ENCODE data around the gene DOCK2. TPM values are rescaled to one million over a fixed set of nuclear protein-coding genes. Genes with fewer than 3 reads are reported as not detected.

DOCK2 gene
- polyA plus RNA-seq, 1 of the 3 experiments (the other 2 are of a cell fraction) = 3.8 TPM

- TF ChIP-seq, protein P1, sequence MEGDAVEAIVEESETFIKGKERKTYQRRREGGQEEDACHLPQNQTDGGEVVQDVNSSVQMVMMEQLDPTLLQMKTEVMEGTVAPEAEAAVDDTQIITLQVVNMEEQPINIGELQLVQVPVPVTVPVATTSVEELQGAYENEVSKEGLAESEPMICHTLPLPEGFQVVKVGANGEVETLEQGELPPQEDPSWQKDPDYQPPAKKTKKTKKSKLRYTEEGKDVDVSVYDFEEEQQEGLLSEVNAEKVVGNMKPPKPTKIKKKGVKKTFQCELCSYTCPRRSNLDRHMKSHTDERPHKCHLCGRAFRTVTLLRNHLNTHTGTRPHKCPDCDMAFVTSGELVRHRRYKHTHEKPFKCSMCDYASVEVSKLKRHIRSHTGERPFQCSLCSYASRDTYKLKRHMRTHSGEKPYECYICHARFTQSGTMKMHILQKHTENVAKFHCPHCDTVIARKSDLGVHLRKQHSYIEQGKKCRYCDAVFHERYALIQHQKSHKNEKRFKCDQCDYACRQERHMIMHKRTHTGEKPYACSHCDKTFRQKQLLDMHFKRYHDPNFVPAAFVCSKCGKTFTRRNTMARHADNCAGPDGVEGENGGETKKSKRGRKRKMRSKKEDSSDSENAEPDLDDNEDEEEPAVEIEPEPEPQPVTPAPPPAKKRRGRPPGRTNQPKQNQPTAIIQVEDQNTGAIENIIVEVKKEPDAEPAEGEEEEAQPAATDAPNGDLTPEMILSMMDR (IDR thresholded peaks at IDR 0.05) = no peak
Measured at GRCh38 chr5:169992789-169993484, 355.9 kb downstream of the DOCK2 start (continued).

- no peak overlapping the region for H3K4me2 ChIP-seq
- H3F3A ChIP-seq (replicated peaks; ENCODE audit: insufficient read depth) = peaks cover 9% of the 10 kb centered on the region
- CTCF ChIA-PET = interaction anchor here (1.0 to 1.7 kb wide), 2 partner anchors 13 kb away, joined by 5 to 8 read pairs; partner anchors contain the start of gene INSYN2B
- no peaks in the 10 kb centered on the region for H3K9me2 ChIP-seq
- H3K27me3 ChIP-seq (ENCODE audit: insufficient read depth) = no peaks in the 10 kb centered on the region
- no peak for TF ChIP-seq YY1 (IDR thresholded peaks at IDR 0.05; ENCODE audit: low read depth)
- TF ChIP-seq USF2 (IDR thresholded peaks at IDR 0.05; ENCODE audit: borderline replicate concordance, low read depth, low read length) = no peak
- TF ChIP-seq PBX3 (IDR thresholded peaks at IDR 0.05) = no peak
- TF ChIP-seq RFX5 (IDR thresholded peaks at IDR 0.05; ENCODE audit: low read length) = no peak
- TF ChIP-seq, protein P1 (IDR thresholded peaks at IDR 0.05) = no peak
- TF ChIP-seq TAF1 (IDR thresholded peaks at IDR 0.05; ENCODE audit: borderline replicate concordance, low read depth, low read length) = no peak
- TF ChIP-seq RCOR1 (IDR thresholded peaks at IDR 0.05; ENCODE audit: low read length) = no peak
- no peak for TF ChIP-seq NFIC (IDR thresholded peaks at IDR 0.05; ENCODE audit: borderline replicate concordance)
- no peak for TF ChIP-seq GATA2 (CRISPR knock-in tag; IDR thresholded peaks at IDR 0.05)
- no peak for TF ChIP-seq SMC3 (IDR thresholded peaks at IDR 0.05; ENCODE audit: low read depth, low read length)
- TF ChIP-seq SIN3A (IDR thresholded peaks at IDR 0.05; ENCODE audit: borderline replicate concordance, low read depth, low read length) = no peak
- TF ChIP-seq POLR2AphosphoS5 (IDR thresholded peaks at IDR 0.05; ENCODE audit: low read depth, low read length) = no peak
- no peak for TF ChIP-seq EP300 (IDR thresholded peaks at IDR 0.05; ENCODE audit: borderline replicate concordance in 1 of 2, low read depth in 1 of 2, low read length in 1 of 2)
- TF ChIP-seq RAD21 (IDR thresholded peaks at IDR 0.05; ENCODE audit: low read length) = no peak
- TF ChIP-seq, protein P2, sequence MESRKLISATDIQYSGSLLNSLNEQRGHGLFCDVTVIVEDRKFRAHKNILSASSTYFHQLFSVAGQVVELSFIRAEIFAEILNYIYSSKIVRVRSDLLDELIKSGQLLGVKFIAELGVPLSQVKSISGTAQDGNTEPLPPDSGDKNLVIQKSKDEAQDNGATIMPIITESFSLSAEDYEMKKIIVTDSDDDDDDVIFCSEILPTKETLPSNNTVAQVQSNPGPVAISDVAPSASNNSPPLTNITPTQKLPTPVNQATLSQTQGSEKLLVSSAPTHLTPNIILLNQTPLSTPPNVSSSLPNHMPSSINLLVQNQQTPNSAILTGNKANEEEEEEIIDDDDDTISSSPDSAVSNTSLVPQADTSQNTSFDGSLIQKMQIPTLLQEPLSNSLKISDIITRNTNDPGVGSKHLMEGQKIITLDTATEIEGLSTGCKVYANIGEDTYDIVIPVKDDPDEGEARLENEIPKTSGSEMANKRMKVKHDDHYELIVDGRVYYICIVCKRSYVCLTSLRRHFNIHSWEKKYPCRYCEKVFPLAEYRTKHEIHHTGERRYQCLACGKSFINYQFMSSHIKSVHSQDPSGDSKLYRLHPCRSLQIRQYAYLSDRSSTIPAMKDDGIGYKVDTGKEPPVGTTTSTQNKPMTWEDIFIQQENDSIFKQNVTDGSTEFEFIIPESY (IDR thresholded peaks at IDR 0.05; ENCODE audit: borderline replicate concordance, low read depth) = no peak
- TF ChIP-seq, protein P3, sequence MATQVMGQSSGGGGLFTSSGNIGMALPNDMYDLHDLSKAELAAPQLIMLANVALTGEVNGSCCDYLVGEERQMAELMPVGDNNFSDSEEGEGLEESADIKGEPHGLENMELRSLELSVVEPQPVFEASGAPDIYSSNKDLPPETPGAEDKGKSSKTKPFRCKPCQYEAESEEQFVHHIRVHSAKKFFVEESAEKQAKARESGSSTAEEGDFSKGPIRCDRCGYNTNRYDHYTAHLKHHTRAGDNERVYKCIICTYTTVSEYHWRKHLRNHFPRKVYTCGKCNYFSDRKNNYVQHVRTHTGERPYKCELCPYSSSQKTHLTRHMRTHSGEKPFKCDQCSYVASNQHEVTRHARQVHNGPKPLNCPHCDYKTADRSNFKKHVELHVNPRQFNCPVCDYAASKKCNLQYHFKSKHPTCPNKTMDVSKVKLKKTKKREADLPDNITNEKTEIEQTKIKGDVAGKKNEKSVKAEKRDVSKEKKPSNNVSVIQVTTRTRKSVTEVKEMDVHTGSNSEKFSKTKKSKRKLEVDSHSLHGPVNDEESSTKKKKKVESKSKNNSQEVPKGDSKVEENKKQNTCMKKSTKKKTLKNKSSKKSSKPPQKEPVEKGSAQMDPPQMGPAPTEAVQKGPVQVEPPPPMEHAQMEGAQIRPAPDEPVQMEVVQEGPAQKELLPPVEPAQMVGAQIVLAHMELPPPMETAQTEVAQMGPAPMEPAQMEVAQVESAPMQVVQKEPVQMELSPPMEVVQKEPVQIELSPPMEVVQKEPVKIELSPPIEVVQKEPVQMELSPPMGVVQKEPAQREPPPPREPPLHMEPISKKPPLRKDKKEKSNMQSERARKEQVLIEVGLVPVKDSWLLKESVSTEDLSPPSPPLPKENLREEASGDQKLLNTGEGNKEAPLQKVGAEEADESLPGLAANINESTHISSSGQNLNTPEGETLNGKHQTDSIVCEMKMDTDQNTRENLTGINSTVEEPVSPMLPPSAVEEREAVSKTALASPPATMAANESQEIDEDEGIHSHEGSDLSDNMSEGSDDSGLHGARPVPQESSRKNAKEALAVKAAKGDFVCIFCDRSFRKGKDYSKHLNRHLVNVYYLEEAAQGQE (IDR thresholded peaks at IDR 0.05; ENCODE audit: low read depth, low read length) = no peak
- POLR2A ChIA-PET = no interaction called here
- H3K4me3 ChIP-seq (ENCODE audit: low read depth in 2 of 2, low read length in 1 of 2) = no peak overlapping the region
- H3K9ac ChIP-seq = no peak overlapping the region
- no peaks in the 10 kb centered on the region for H3K9me3 ChIP-seq
- no peaks in the 10 kb centered on the region for H3K79me2 ChIP-seq (ENCODE audit: insufficient read depth)
- no peak overlapping the region for H2AFZ ChIP-seq (ENCODE audit: low read depth)
- H3K36me3 ChIP-seq (replicated peaks in 1 of 2; ENCODE audit: control insufficient read depth in 1 of 2, insufficient read depth in 2 of 2, low read length in 1 of 2) = no peaks in the 10 kb centered on the region
- 65% methylated on average over 2 of the region's 2 CpGs for WGBS (ENCODE audit: low lambda C conversion rate)
- DNase-seq = no peak
- H3K27ac ChIP-seq (ENCODE audit: low read depth in 2 of 2, low read length in 1 of 2) = no peak overlapping the region
- no peaks in the 10 kb centered on the region for H3K4me1 ChIP-seq (ENCODE audit: control insufficient read depth in 1 of 2, insufficient read depth in 2 of 2, low read depth in 1 of 2, low read length in 1 of 2)
- H4K20me1 ChIP-seq (ENCODE audit: insufficient read depth) = no peaks in the 10 kb centered on the region
Measured at GRCh38 chr5:169993485-169993790, 356.4 kb downstream of the DOCK2 start.

Data from SK-N-SH (cell line).